ENCODE data around the gene ATP6V1G2. TPM values are rescaled to one million over a fixed set of nuclear protein-coding genes. Genes with fewer than 3 reads are reported as not detected.
"Not testable (repeated sequence)": the region's sequence is repeated elsewhere in the genome, so short reads cannot be mapped to it uniquely, and the experiment has no call there.

The ATP6V1G2 gene
- total and polyA plus RNA-seq, 12 donors, result 0.88 to 2.5 (median 2.0) TPM

DNA sequence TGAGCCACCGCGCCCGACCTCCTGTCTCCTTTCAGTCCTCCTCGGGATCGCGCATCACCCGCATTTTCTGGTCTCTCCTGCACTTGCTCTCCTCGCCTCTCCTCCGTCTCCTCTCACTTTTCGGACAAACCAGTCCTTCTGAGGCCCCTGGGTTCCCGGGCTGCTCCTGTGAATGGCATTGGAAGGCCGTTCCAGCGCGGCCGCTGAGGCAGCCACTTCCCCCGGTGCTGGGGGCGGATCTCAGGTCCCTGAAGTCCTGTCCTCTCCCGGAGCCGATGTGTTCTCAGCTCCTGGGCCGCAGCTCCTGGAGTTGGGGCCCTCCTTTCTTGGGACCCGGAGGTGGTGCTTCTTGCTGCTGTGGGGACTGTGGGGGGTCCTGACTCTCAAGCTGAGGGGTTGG lies 47.7 kb downstream of the ATP6V1G2 start:
- H3K36me3 ChIP-seq, result no peaks in the 10 kb centered on the region
- ATAC-seq (no peak), DNase-seq (no peak)
- no peak overlapping the region for H3K27ac ChIP-seq
- H3K27me3 ChIP-seq, result peaks cover 0 to 25% (median 7%) of the 10 kb centered on the region in 7 donors
- TF ChIP-seq, protein P1, sequence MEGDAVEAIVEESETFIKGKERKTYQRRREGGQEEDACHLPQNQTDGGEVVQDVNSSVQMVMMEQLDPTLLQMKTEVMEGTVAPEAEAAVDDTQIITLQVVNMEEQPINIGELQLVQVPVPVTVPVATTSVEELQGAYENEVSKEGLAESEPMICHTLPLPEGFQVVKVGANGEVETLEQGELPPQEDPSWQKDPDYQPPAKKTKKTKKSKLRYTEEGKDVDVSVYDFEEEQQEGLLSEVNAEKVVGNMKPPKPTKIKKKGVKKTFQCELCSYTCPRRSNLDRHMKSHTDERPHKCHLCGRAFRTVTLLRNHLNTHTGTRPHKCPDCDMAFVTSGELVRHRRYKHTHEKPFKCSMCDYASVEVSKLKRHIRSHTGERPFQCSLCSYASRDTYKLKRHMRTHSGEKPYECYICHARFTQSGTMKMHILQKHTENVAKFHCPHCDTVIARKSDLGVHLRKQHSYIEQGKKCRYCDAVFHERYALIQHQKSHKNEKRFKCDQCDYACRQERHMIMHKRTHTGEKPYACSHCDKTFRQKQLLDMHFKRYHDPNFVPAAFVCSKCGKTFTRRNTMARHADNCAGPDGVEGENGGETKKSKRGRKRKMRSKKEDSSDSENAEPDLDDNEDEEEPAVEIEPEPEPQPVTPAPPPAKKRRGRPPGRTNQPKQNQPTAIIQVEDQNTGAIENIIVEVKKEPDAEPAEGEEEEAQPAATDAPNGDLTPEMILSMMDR (IDR thresholded peaks at IDR 0.05), result no peak
- peak overlapping the region in 8 of 10 donors; percentile 30 to 74 (median 65) for H3K4me3 ChIP-seq
- H3K4me1 ChIP-seq, result peaks cover 0 to 43% (median 18%) of the 10 kb centered on the region in 9 donors
- 7 to 17% methylated on average over 21 of the region's 21 CpGs for WGBS, 2 donors
- peaks cover 0 to 6% (median 0%) of the 10 kb centered on the region in 11 donors for H3K9me3 ChIP-seq
- intact Hi-C loops (cut with DNase I), result loop anchor here in 5 of 10 donors (2.0 to 5.0 kb wide), 4 partner anchors 34 to 99 kb away; partner anchors contain the start of gene DDX39B (in 3 of the 5)

- H3K27me3 ChIP-seq, result peaks cover 0 to 25% (median 7%) of the 10 kb centered on the region in 7 donors
- peak within 1 kb of the TSS; percentile 30 to 74 (median 61) for H3K4me3 ChIP-seq
- intact Hi-C loops (cut with DNase I), result loop anchor here in 5 of 10 donors (2.0 to 5.0 kb wide), 4 partner anchors 34 to 99 kb away; partner anchors contain the start of gene DDX39B (in 3 of the 5)
- TF ChIP-seq, protein P1 (IDR thresholded peaks at IDR 0.05), result no peak
- ATAC-seq (peak; percentile 51 to 75 (median 64)), DNase-seq (peak; percentile 63 to 74)
- H3K4me1 ChIP-seq, result peaks cover 0 to 48% (median 24%) of the 10 kb centered on the region in 9 donors
- no peaks in the 10 kb centered on the region for H3K36me3 ChIP-seq
- peak within 1 kb of the TSS in 5 of 10 donors; percentile 46 to 75 (median 58) for H3K27ac ChIP-seq
- WGBS, 2 donors, result 1 to 2% methylated on average over 63 to 64 of the region's 64 CpGs
- H3K9me3 ChIP-seq, result peaks cover 0 to 6% (median 0%) of the 10 kb centered on the region in 11 donors
These were observed 48.6 kb downstream of the ATP6V1G2 start, which contains the start of gene MICB for GRCh38 chr6:31497531-31498476. TSS of gene MICB (plus strand) at chr6:31498145. CDS start at chr6:31498194, 49 bp downstream.

GRCh38 chr6:31496826-31497225 lies 49.6 kb downstream of the ATP6V1G2 start:
- DNase-seq, H3K9me3 ChIP-seq, H3K36me3 ChIP-seq, ATAC-seq, H3K27ac ChIP-seq: not testable (repeated sequence)
- intact Hi-C loops (cut with DNase I), result loop anchor here in 4 of 10 donors (5.0 kb wide), 3 partner anchors 35 to 100 kb away; partner anchors contain the start of gene DDX39B (in 3 of the 4)
- Histone ChIP-seq H3K4me1 (peaks cover 0 to 55% (median 29%) of the 10 kb centered on the region in 9 donors), H3K4me3 (peak overlapping the region in 2 of 10 donors; percentile 63 to 70), H3K27me3 (peaks cover 0 to 22% (median 7%) of the 10 kb centered on the region in 7 donors)
- 59 to 64% methylated on average over 4 of the region's 4 CpGs for WGBS, 2 donors

DNA sequence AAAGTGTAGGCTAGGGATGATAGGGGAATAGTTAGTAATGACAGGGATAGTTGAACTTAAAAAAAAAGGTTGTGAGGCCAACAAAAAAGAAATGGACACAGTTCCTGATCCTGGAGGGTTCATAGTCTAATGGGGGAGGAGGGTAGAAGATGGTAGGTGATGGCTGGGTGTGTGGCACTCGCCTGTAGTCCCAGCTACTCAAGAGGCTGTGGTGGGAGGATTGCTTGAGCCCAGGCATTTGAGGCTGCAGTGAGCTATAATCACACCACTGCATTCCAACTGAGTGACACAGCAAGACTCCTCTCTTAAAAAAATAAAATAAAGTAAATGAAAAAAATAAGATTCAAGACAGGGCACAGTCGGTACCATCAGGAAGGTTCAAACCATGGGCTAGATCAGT lies 50.8 kb downstream of the ATP6V1G2 start:
- TF ChIP-seq, protein P1 (IDR thresholded peaks at IDR 0.05), result no peak
- Histone ChIP-seq H3K27me3 (peaks cover 0 to 25% (median 7%) of the 10 kb centered on the region in 7 donors), H3K9me3 (no peaks in the 10 kb centered on the region), H3K4me1 (peaks cover 0 to 55% (median 33%) of the 10 kb centered on the region in 9 donors), H3K36me3 (no peaks in the 10 kb centered on the region), H3K27ac (peak overlapping the region in 6 of 10 donors; percentile 73 to 89 (median 78)), H3K4me3 (peak overlapping the region in 7 of 10 donors; percentile 63 to 94 (median 72))
- ATAC-seq (no peak), DNase-seq (no peak)
- WGBS, 2 donors, result 79 to 82% methylated on average over 2 of the region's 2 CpGs
- intact Hi-C loops (cut with DNase I), result loop anchor here in 5 of 10 donors (2.0 to 5.0 kb wide), 4 partner anchors 37 to 102 kb away; partner anchors contain the start of gene DDX39B (in 4 of the 5)

Other genes with a start within 250 kb of the ATP6V1G2 start
Only the 30 nearest of the 31 such genes appear.
- 1,000 to 10,000 TPM in 1 of 10 donors, 100 to 1,000 TPM in 9; 252 to 2,676 (median 383) TPM for gene HLA-B, start 189.4 kb downstream of the ATP6V1G2 start, total RNA-seq
- gene HLA-B, start 189.4 kb downstream of the ATP6V1G2 start, polyA plus RNA-seq, result 100 to 1,000 TPM; 516 to 656 TPM
- gene MICA, start 143.0 kb downstream of the ATP6V1G2 start, total RNA-seq, result 10 to 100 TPM in 2 of 10 donors, 1 to 10 TPM in 8; 3.2 to 15.0 (median 8.7) TPM
- gene MICA, start 143.0 kb downstream of the ATP6V1G2 start, polyA plus RNA-seq, result 10 to 100 TPM; 21.2 to 36.0 TPM
- gene MICB, start 48.5 kb downstream of the ATP6V1G2 start, total RNA-seq, result 1 to 10 TPM in 6 of 10 donors, under 1 TPM in 4; 0.66 to 4.3 (median 1.6) TPM
- 1 to 10 TPM; 1.0 to 1.2 TPM for gene MICB, start 48.5 kb downstream of the ATP6V1G2 start, polyA plus RNA-seq
- gene MCCD1, start 17.6 kb downstream of the ATP6V1G2 start, total RNA-seq, result not detected
- gene MCCD1, start 17.6 kb downstream of the ATP6V1G2 start, polyA plus RNA-seq, result not detected
- gene DDX39B, start 4.6 kb downstream of the ATP6V1G2 start, total RNA-seq, result 100 to 1,000 TPM; 154 to 193 (median 172) TPM
- 100 to 1,000 TPM; 160 to 422 TPM for gene DDX39B, start 4.6 kb downstream of the ATP6V1G2 start, polyA plus RNA-seq
- gene NFKBIL1, start 1.0 kb upstream of the ATP6V1G2 start, total RNA-seq, result 10 to 100 TPM in 9 of 10 donors, 1 to 10 TPM in 1; 9.7 to 15.8 (median 11.7) TPM
- gene NFKBIL1, start 1.0 kb upstream of the ATP6V1G2 start, polyA plus RNA-seq, result 10 to 100 TPM; 18.5 to 22.2 TPM
- under 1 TPM in 2 of 10 donors, not detected in 8; 0.15 to 0.86 TPM for gene LTA, start 25.7 kb upstream of the ATP6V1G2 start, total RNA-seq
- gene LTA, start 25.7 kb upstream of the ATP6V1G2 start, polyA plus RNA-seq, result under 1 TPM; 0.06 to 0.44 TPM
- gene TNF, start 29.0 kb upstream of the ATP6V1G2 start, total RNA-seq, result 1 to 10 TPM in 2 of 10 donors, under 1 TPM in 7, not detected in 1; 0.33 to 3.0 (median 0.61) TPM
- gene TNF, start 29.0 kb upstream of the ATP6V1G2 start, polyA plus RNA-seq, result under 1 TPM; 0.16 to 0.51 TPM
- gene LTB, start 35.8 kb upstream of the ATP6V1G2 start, total RNA-seq, result 1 to 10 TPM in 3 of 10 donors, under 1 TPM in 6, not detected in 1; 0.26 to 10.0 (median 0.67) TPM
- gene LTB, start 35.8 kb upstream of the ATP6V1G2 start, polyA plus RNA-seq, result under 1 TPM; 0.51 to 0.65 TPM
- 10 to 100 TPM in 1 of 10 donors, 1 to 10 TPM in 9; 2.6 to 35.6 (median 3.9) TPM for gene LST1, start 39.7 kb upstream of the ATP6V1G2 start, total RNA-seq
- gene LST1, start 39.7 kb upstream of the ATP6V1G2 start, polyA plus RNA-seq, result 1 to 10 TPM; 6.5 to 8.7 TPM
- 1 to 10 TPM in 1 of 10 donors, under 1 TPM in 2, not detected in 7; 0.31 to 1.0 (median 0.33) TPM for gene NCR3, start 46.4 kb upstream of the ATP6V1G2 start, total RNA-seq
- not detected for gene NCR3, start 46.4 kb upstream of the ATP6V1G2 start, polyA plus RNA-seq
- gene AIF1, start 68.6 kb upstream of the ATP6V1G2 start, total RNA-seq, result 10 to 100 TPM in 3 of 10 donors, 1 to 10 TPM in 7; 2.8 to 62.1 (median 6.2) TPM
- 10 to 100 TPM; 18.2 to 20.2 TPM for gene AIF1, start 68.6 kb upstream of the ATP6V1G2 start, polyA plus RNA-seq
- 100 to 1,000 TPM in 4 of 10 donors, 10 to 100 TPM in 6; 83.9 to 105 (median 98.9) TPM for gene PRRC2A, start 74.1 kb upstream of the ATP6V1G2 start, total RNA-seq
- 100 to 1,000 TPM in 1 of 2 donors, 10 to 100 TPM in 1; 93.4 to 179 TPM for gene PRRC2A, start 74.1 kb upstream of the ATP6V1G2 start, polyA plus RNA-seq
- gene BAG6, start 106.1 kb upstream of the ATP6V1G2 start, total RNA-seq, result 100 to 1,000 TPM; 262 to 347 (median 300) TPM
- gene BAG6, start 106.1 kb upstream of the ATP6V1G2 start, polyA plus RNA-seq, result 100 to 1,000 TPM; 311 to 522 TPM
- 1 to 10 TPM; 1.8 to 3.9 (median 2.5) TPM for gene APOM, start 109.3 kb upstream of the ATP6V1G2 start, total RNA-seq
- gene APOM, start 109.3 kb upstream of the ATP6V1G2 start, polyA plus RNA-seq, result 1 to 10 TPM; 3.2 to 7.4 TPM
- 10 to 100 TPM; 15.9 to 23.3 (median 18.0) TPM for gene C6orf47, start 114.2 kb upstream of the ATP6V1G2 start, total RNA-seq
- 10 to 100 TPM; 18.5 to 22.2 TPM for gene C6orf47, start 114.2 kb upstream of the ATP6V1G2 start, polyA plus RNA-seq
- gene GPANK1, start 118.4 kb upstream of the ATP6V1G2 start, total RNA-seq, result 10 to 100 TPM; 14.5 to 23.8 (median 18.3) TPM
- 10 to 100 TPM; 15.4 to 17.8 TPM for gene GPANK1, start 118.4 kb upstream of the ATP6V1G2 start, polyA plus RNA-seq
- 100 to 1,000 TPM; 101 to 153 (median 115) TPM for gene CSNK2B, start 119.5 kb upstream of the ATP6V1G2 start, total RNA-seq
- gene CSNK2B, start 119.5 kb upstream of the ATP6V1G2 start, polyA plus RNA-seq, result 100 to 1,000 TPM; 109 to 199 TPM
- gene LY6G5B, start 123.4 kb upstream of the ATP6V1G2 start, total RNA-seq, result 1 to 10 TPM; 2.4 to 6.7 (median 3.8) TPM
- gene LY6G5B, start 123.4 kb upstream of the ATP6V1G2 start, polyA plus RNA-seq, result 1 to 10 TPM; 3.6 to 7.3 TPM
- gene LY6G5C, start 134.5 kb upstream of the ATP6V1G2 start, total RNA-seq, result 1 to 10 TPM; 1.2 to 3.5 (median 1.9) TPM
- gene LY6G5C, start 134.5 kb upstream of the ATP6V1G2 start, polyA plus RNA-seq, result 1 to 10 TPM; 2.0 to 2.6 TPM
- 10 to 100 TPM; 24.3 to 40.3 (median 28.7) TPM for gene ABHD16A, start 156.7 kb upstream of the ATP6V1G2 start, total RNA-seq
- 10 to 100 TPM; 28.0 to 45.2 TPM for gene ABHD16A, start 156.7 kb upstream of the ATP6V1G2 start, polyA plus RNA-seq
- gene LY6G6F, start 160.3 kb upstream of the ATP6V1G2 start, total RNA-seq, result not detected
- not detected for gene LY6G6F, start 160.3 kb upstream of the ATP6V1G2 start, polyA plus RNA-seq
- not detected for gene LY6G6D, start 168.7 kb upstream of the ATP6V1G2 start, total RNA-seq
- not detected for gene LY6G6D, start 168.7 kb upstream of the ATP6V1G2 start, polyA plus RNA-seq
- gene LY6G6C, start 175.1 kb upstream of the ATP6V1G2 start, total RNA-seq, result not detected
- gene LY6G6C, start 175.1 kb upstream of the ATP6V1G2 start, polyA plus RNA-seq, result not detected
- under 1 TPM in 7 of 10 donors, not detected in 3; 0.11 to 0.97 (median 0.27) TPM for gene MPIG6B, start 176.8 kb upstream of the ATP6V1G2 start, total RNA-seq
- gene MPIG6B, start 176.8 kb upstream of the ATP6V1G2 start, polyA plus RNA-seq, result under 1 TPM; 0.13 to 0.37 TPM
- gene DDAH2, start 182.7 kb upstream of the ATP6V1G2 start, total RNA-seq, result 10 to 100 TPM; 35.2 to 61.6 (median 51.5) TPM
- 100 to 1,000 TPM in 1 of 2 donors, 10 to 100 TPM in 1; 96.4 to 117 TPM for gene DDAH2, start 182.7 kb upstream of the ATP6V1G2 start, polyA plus RNA-seq
- 100 to 1,000 TPM in 2 of 10 donors, 10 to 100 TPM in 8; 64.5 to 219 (median 87.9) TPM for gene CLIC1, start 189.9 kb upstream of the ATP6V1G2 start, total RNA-seq
- gene CLIC1, start 189.9 kb upstream of the ATP6V1G2 start, polyA plus RNA-seq, result 100 to 1,000 TPM in 1 of 2 donors, 10 to 100 TPM in 1; 51.1 to 400 TPM
- 1 to 10 TPM in 8 of 10 donors, under 1 TPM in 2; 0.89 to 4.3 (median 2.6) TPM for gene MSH5, start 193.4 kb upstream of the ATP6V1G2 start, total RNA-seq
- gene MSH5, start 193.4 kb upstream of the ATP6V1G2 start, polyA plus RNA-seq, result 1 to 10 TPM in 1 of 2 donors, under 1 TPM in 1; 0.97 to 6.1 TPM
- 1 to 10 TPM in 1 of 10 donors, under 1 TPM in 6, not detected in 3; 0.52 to 1.2 (median 0.72) TPM for gene SAPCD1, start 216.0 kb upstream of the ATP6V1G2 start, total RNA-seq
- 1 to 10 TPM in 1 of 2 donors, under 1 TPM in 1; 0.36 to 1.9 TPM for gene SAPCD1, start 216.0 kb upstream of the ATP6V1G2 start, polyA plus RNA-seq
- 10 to 100 TPM in 9 of 10 donors, 1 to 10 TPM in 1; 10.0 to 28.3 (median 20.8) TPM for gene VWA7, start 230.7 kb upstream of the ATP6V1G2 start, total RNA-seq
- gene VWA7, start 230.7 kb upstream of the ATP6V1G2 start, polyA plus RNA-seq, result 1 to 10 TPM; 2.2 to 6.6 TPM